Natural killer cell (primary cell): ENCODE measurements around the gene KIAA0319L. TPM values are rescaled to one million over a fixed set of nuclear protein-coding genes. Genes with fewer than 3 reads are reported as not detected.

Experiments
- ATAC-seq, 3 donors: fragments of 150-1000 bp in 2 of 3; fragments of 200-7000 bp in 1 of 3; cut with Tn5 transposase; 1 replicate in 1 of 3; 2 replicates in 2 of 3; pipeline ENCODE4 v1.10.0; 2021; ENCODE audit warnings: mild to moderate bottlenecking in 2 of 3, moderate library complexity in 2 of 3
- DNase-seq, 2 donors: peaks; one replicate each; pipeline versions ENCODE4 v3.0.0 to v3.0.0-alpha.2; 2013 to 2021; ENCODE audit warnings: mixed read lengths in 1 of 2
- H3K27ac ChIP-seq: one replicate; pipeline ENCODE4 v1.5.1; 2013; ENCODE audit warnings: mild to moderate bottlenecking, low read length
- H3K27me3 ChIP-seq: one replicate; pipeline ENCODE4 v1.6.1; 2013; ENCODE audit warnings: low read length; ENCODE audit not compliant: control insufficient read depth, insufficient read depth
- H3K36me3 ChIP-seq: one replicate; pipeline ENCODE4 v1.6.1; 2013; ENCODE audit warnings: low read length; ENCODE audit not compliant: control insufficient read depth, insufficient read depth
- H3K4me1 ChIP-seq: one replicate; pipeline ENCODE4 v1.6.1; 2013; ENCODE audit warnings: low read length; ENCODE audit not compliant: control insufficient read depth, insufficient read depth
- H3K4me3 ChIP-seq: one replicate; pipeline ENCODE4 v1.5.1; 2013; ENCODE audit warnings: low read length
- H3K9me3 ChIP-seq: one replicate; pipeline ENCODE4 v1.6.1; 2013; ENCODE audit warnings: low read length; ENCODE audit not compliant: control insufficient read depth, insufficient read depth
- H3K27ac Mint-ChIP-seq, 2 donors: one replicate each; pipeline ENCODE4 v1.8.0; 2022; ENCODE audit warnings: mild to moderate bottlenecking in 2 of 2, mixed read lengths in 2 of 2, moderate library complexity in 1 of 2
- H3K27me3 Mint-ChIP-seq, 2 donors: one replicate each; pipeline ENCODE4 v1.8.0; 2022; ENCODE audit warnings: low read depth in 2 of 2, mixed read lengths in 2 of 2
- H3K36me3 Mint-ChIP-seq: one replicate; pipeline ENCODE4 v1.8.0; 2022; ENCODE audit warnings: mixed read lengths
- H3K4me1 Mint-ChIP-seq, 2 donors: one replicate each; pipeline ENCODE4 v1.8.0; 2022; ENCODE audit warnings: mixed read lengths in 2 of 2
- H3K4me3 Mint-ChIP-seq: one replicate; pipeline ENCODE4 v1.8.0; 2022; ENCODE audit warnings: mild to moderate bottlenecking, moderate library complexity, mixed read lengths
- H3K9me3 Mint-ChIP-seq, 2 donors: one replicate each; pipeline ENCODE4 v1.8.0; 2022; ENCODE audit warnings: mixed read lengths in 2 of 2
- CTCF ChIP-seq: fragments of 200-600 bp; IDR thresholded peaks from one replicate; pipeline ENCODE4 v1.8.0; 2022; ENCODE audit warnings: antibody characterized with exemption
- WGBS: methylation state at CpG from one replicate; pipeline ENCODE4 v1.1.7; 2013; ENCODE audit warnings: missing lambda C conversion rate; ENCODE audit not compliant: insufficient coverage; 5-methylcytosine and 5-hydroxymethylcytosine counted together
- intact Hi-C: fragments of 100-400 bp; cut with micrococcal nuclease; formaldehyde crosslinking; loops from one replicate; pipeline ENCODE4 v1.14.2; 2022
- total RNA-seq, 4 donors: library from RNA; stranded (reverse); fragments of 120-200 nt in 1 of 4; gene quantifications; one replicate each; pipeline versions ENCODE4 v1.2.3 to v1.2.4, GENCODE V29; 2013 to 2022

KIAA0319L gene
- total RNA-seq, 3 donors from 2014 or later (not counting 1 experiment from before 2014, with no cell fraction given) = 51.3 to 75.0 (median 64.8) TPM

GRCh38 chr1:35573198-35574124 is 16.3 kb upstream of the KIAA0319L start, which contains the start of gene TFAP2E:
TSS of gene TFAP2E (plus strand) at chr1:35573314. CDS start at chr1:35573578, 264 bp downstream.
- H3K9me3 Mint-ChIP-seq = no peaks in the 10 kb centered on the region
- H3K36me3 Mint-ChIP-seq = no peaks in the 10 kb centered on the region
- Histone ChIP-seq H3K4me3 (peak within 1 kb of the TSS; percentile 20), H3K4me1 (peaks cover 35% of the 10 kb centered on the region), H3K27ac (no peak within 1 kb of the TSS), H3K9me3 (no peaks in the 10 kb centered on the region), H3K36me3 (no peaks in the 10 kb centered on the region), H3K27me3 (no peaks in the 10 kb centered on the region)
- intact Hi-C loops = no loop called here
- peaks cover 49 to 73% of the 10 kb centered on the region in 2 donors for H3K4me1 Mint-ChIP-seq
- H3K27me3 Mint-ChIP-seq = no peaks in the 10 kb centered on the region
- ATAC-seq (peak in 2 of 3 donors; percentile 25 to 60), DNase-seq (no peak)
- WGBS = 46% methylated on average over 95 of the region's 95 CpGs
- no peak for TF ChIP-seq CTCF
- H3K27ac Mint-ChIP-seq = peak within 1 kb of the TSS in 1 of 2 donors; percentile 16
- H3K4me3 Mint-ChIP-seq = peak within 1 kb of the TSS; percentile 68

GRCh38 chr1:35572296-35572695 is 15.1 kb upstream of the KIAA0319L start:
- H3K9me3 Mint-ChIP-seq = no peaks in the 10 kb centered on the region
- H3K27ac ChIP-seq = no peak overlapping the region
- no peaks in the 10 kb centered on the region for H3K27me3 Mint-ChIP-seq
- peaks cover 45 to 65% of the 10 kb centered on the region in 2 donors for H3K4me1 Mint-ChIP-seq
- H3K4me3 ChIP-seq = no peak overlapping the region
- no peaks in the 10 kb centered on the region for H3K36me3 ChIP-seq
- intact Hi-C loops = no loop called here
- H3K36me3 Mint-ChIP-seq = no peaks in the 10 kb centered on the region
- no peak for ATAC-seq
- WGBS = 94% methylated on average over 2 of the region's 2 CpGs
- H3K27me3 ChIP-seq = no peaks in the 10 kb centered on the region
- DNase-seq = no peak
- TF ChIP-seq CTCF = no peak
- peaks cover 27% of the 10 kb centered on the region for H3K4me1 ChIP-seq
- H3K9me3 ChIP-seq = no peaks in the 10 kb centered on the region
- H3K27ac Mint-ChIP-seq = peak overlapping the region in 1 of 2 donors; percentile 16
- peak overlapping the region; percentile 68 for H3K4me3 Mint-ChIP-seq

- intact Hi-C loops = no loop called here
- 95% methylated on average over 7 of the region's 8 CpGs for WGBS
- H3K36me3 Mint-ChIP-seq = no peaks in the 10 kb centered on the region
Measured at GRCh38 chr1:35571263-35571662, 14.1 kb upstream of the KIAA0319L start.

More at GRCh38 chr1:35571263-35571662, 14.1 kb upstream of the KIAA0319L start:
- H3K9me3 ChIP-seq = no peaks in the 10 kb centered on the region
- H3K4me1 ChIP-seq = peaks cover 23% of the 10 kb centered on the region
- TF ChIP-seq CTCF = no peak
- H3K36me3 ChIP-seq = no peaks in the 10 kb centered on the region
- H3K27ac ChIP-seq = no peak overlapping the region
- no peaks in the 10 kb centered on the region for H3K9me3 Mint-ChIP-seq
- peaks cover 39 to 65% of the 10 kb centered on the region in 2 donors for H3K4me1 Mint-ChIP-seq
- peak overlapping the region in 1 of 2 donors; percentile 16 for H3K27ac Mint-ChIP-seq
- no peaks in the 10 kb centered on the region for H3K27me3 Mint-ChIP-seq
- H3K27me3 ChIP-seq = no peaks in the 10 kb centered on the region
- H3K4me3 ChIP-seq = no peak overlapping the region
- ATAC-seq = no peak
- no peak overlapping the region for H3K4me3 Mint-ChIP-seq
- DNase-seq = no peak
